H9 (cell line): ENCODE data around the gene UPK3A. TPM values are rescaled to one million over a fixed set of nuclear protein-coding genes. Genes with fewer than 3 reads are reported as not detected.

Source experiments
- DNase-seq: peaks from one replicate; pipeline ENCODE4 v3.0.0-alpha.2; 2017
- H2AFZ ChIP-seq: one replicate; pipeline ENCODE4 v1.6.1; 2013; ENCODE audit warnings: mild to moderate bottlenecking, low read length, control low read depth, moderate library complexity
- H2AK5ac ChIP-seq: 2 replicates; pipeline ENCODE4 v1.6.1; 2013; ENCODE audit warnings: low read length, control low read depth, mixed read lengths; ENCODE audit not compliant: insufficient read length
- H2BK120ac ChIP-seq: one replicate; pipeline ENCODE4 v1.6.1; 2013; ENCODE audit warnings: low read depth, mild to moderate bottlenecking, low read length, control low read depth, inconsistent platforms; ENCODE audit not compliant: poor library complexity, severe bottlenecking
- H2BK12ac ChIP-seq: 2 replicates; pipeline ENCODE4 v1.6.1; 2013; ENCODE audit warnings: low read length, control low read depth, mixed read lengths, low read depth; ENCODE audit not compliant: insufficient read length
- H2BK15ac ChIP-seq: 2 replicates; pipeline ENCODE4 v1.6.1; 2013; ENCODE audit warnings: low read depth, low read length, control low read depth
- H2BK20ac ChIP-seq: one replicate; pipeline ENCODE4 v1.6.1; 2013; ENCODE audit warnings: low read depth, mild to moderate bottlenecking, low read length, control low read depth, inconsistent platforms; ENCODE audit not compliant: poor library complexity, severe bottlenecking
- H2BK5ac ChIP-seq: 2 replicates; pipeline ENCODE4 v1.6.1; 2013; ENCODE audit warnings: low read length, control low read depth, mixed read lengths; ENCODE audit not compliant: insufficient read length
- H3K14ac ChIP-seq: 2 replicates; pipeline ENCODE4 v1.6.1; 2013; ENCODE audit warnings: low read length, control low read depth; ENCODE audit not compliant: insufficient read depth
- H3K18ac ChIP-seq: 2 replicates; pipeline ENCODE4 v1.6.1; 2013; ENCODE audit warnings: low read depth, mild to moderate bottlenecking, mixed read lengths, low read length, control low read depth; ENCODE audit not compliant: insufficient read length
- H3K23ac ChIP-seq: 2 replicates; pipeline ENCODE4 v1.6.1; 2013; ENCODE audit warnings: low read length, control low read depth, mixed read lengths, low read depth; ENCODE audit not compliant: insufficient read length
- H3K23me2 ChIP-seq: 2 replicates; pipeline ENCODE4 v1.6.1; 2013; ENCODE audit warnings: low read depth, mild to moderate bottlenecking, mixed read lengths, low read length, control low read depth; ENCODE audit not compliant: insufficient read length, poor library complexity, severe bottlenecking
- H3K27ac ChIP-seq: 2 replicates; pipeline ENCODE4 v1.5.1; 2013; ENCODE audit warnings: low read length, control low read depth, mixed read lengths, low read depth; ENCODE audit not compliant: insufficient read length
- H3K27me3 ChIP-seq: 2 replicates; pipeline ENCODE4 v1.6.1; 2013; ENCODE audit warnings: low read length, control low read depth, inconsistent platforms; ENCODE audit not compliant: insufficient read depth
- H3K4ac ChIP-seq: 2 replicates; pipeline ENCODE4 v1.6.1; 2013; ENCODE audit warnings: low read depth, mild to moderate bottlenecking, control low read depth, inconsistent platforms, low read length, moderate library complexity
- H3K4me1 ChIP-seq: 2 replicates; pipeline ENCODE4 v1.6.1; 2013; ENCODE audit warnings: low read length, control low read depth, inconsistent platforms; ENCODE audit not compliant: insufficient read depth
- H3K4me2 ChIP-seq: 2 replicates; pipeline ENCODE4 v1.6.1; 2013; ENCODE audit warnings: low read length, control low read depth, mixed read lengths; ENCODE audit not compliant: insufficient read length, insufficient read depth
- H3K56ac ChIP-seq: 2 replicates; pipeline ENCODE4 v1.6.1; 2013; ENCODE audit warnings: low read depth, mild to moderate bottlenecking, mixed read lengths, low read length, control low read depth; ENCODE audit not compliant: insufficient read length
- H3K79me1 ChIP-seq: 2 replicates; pipeline ENCODE4 v1.6.1; 2013; ENCODE audit warnings: low read depth, mild to moderate bottlenecking, moderate library complexity, low read length, control low read depth, inconsistent platforms; ENCODE audit not compliant: insufficient read depth, poor library complexity, severe bottlenecking
- H3K79me2 ChIP-seq: 2 replicates; pipeline ENCODE4 v1.6.1; 2013; ENCODE audit warnings: low read length, control low read depth, inconsistent platforms; ENCODE audit not compliant: insufficient read depth
- H3K9ac ChIP-seq: 2 replicates; pipeline ENCODE4 v1.6.1; 2013; ENCODE audit warnings: low read length, control low read depth, mixed read lengths; ENCODE audit not compliant: insufficient read length; ENCODE audit errors: extremely low read depth
- H3K9me3 ChIP-seq: one replicate; pipeline ENCODE4 v1.6.1; 2013; ENCODE audit warnings: low read depth, low read length, inconsistent platforms; ENCODE audit not compliant: control insufficient read depth
- H3T11ph ChIP-seq: one replicate; pipeline ENCODE4 v1.6.1; 2013; ENCODE audit warnings: mild to moderate bottlenecking, low read length, control low read depth, inconsistent platforms
- H4K20me1 ChIP-seq: one replicate; pipeline ENCODE4 v1.6.1; 2013; ENCODE audit not compliant: control insufficient read depth, insufficient read length, insufficient read depth
- H4K5ac ChIP-seq: 2 replicates; pipeline ENCODE4 v1.6.1; 2013; ENCODE audit warnings: low read depth, mild to moderate bottlenecking, mixed read lengths, low read length, control low read depth; ENCODE audit not compliant: insufficient read length
- H4K8ac ChIP-seq: replicated peaks from 2 replicates; pipeline ENCODE4 v1.6.1; 2013; ENCODE audit warnings: low read length, control low read depth, mixed read lengths, low read depth; ENCODE audit not compliant: insufficient read length
- H4K91ac ChIP-seq: 2 replicates; pipeline ENCODE4 v1.6.1; 2013; ENCODE audit warnings: low read depth, mild to moderate bottlenecking, moderate library complexity, mixed read lengths, low read length, control low read depth; ENCODE audit not compliant: insufficient read length
- H3K27ac Mint-ChIP-seq, 3 experiments: 2 replicates in 2 of 3; 3 replicates in 1 of 3; pipeline ENCODE4 v1.8.0; 2020 to 2021; ENCODE audit warnings: mixed read lengths in 3 of 3, mild to moderate bottlenecking in 1 of 3, moderate library complexity in 1 of 3
- H3K27me3 Mint-ChIP-seq: 2 replicates; pipeline ENCODE4 v1.8.0; 2021; ENCODE audit warnings: low read depth, mild to moderate bottlenecking, moderate library complexity, mixed read lengths
- H3K36me3 Mint-ChIP-seq, 3 experiments: 2 replicates in 2 of 3; 3 replicates in 1 of 3; pipeline ENCODE4 v1.8.0; 2020 to 2021; ENCODE audit warnings: low read depth in 3 of 3, mixed read lengths in 3 of 3; ENCODE audit not compliant: insufficient read depth in 1 of 3
- H3K4me1 Mint-ChIP-seq, 2 experiments: 2 replicates each; pipeline ENCODE4 v1.8.0; 2020; ENCODE audit warnings: mixed read lengths in 2 of 2
- H3K4me3 Mint-ChIP-seq, 2 experiments: 2 replicates in 1 of 2; 3 replicates in 1 of 2; pipeline ENCODE4 v1.8.0; 2020 to 2021; ENCODE audit warnings: mild to moderate bottlenecking in 2 of 2, mixed read lengths in 2 of 2, moderate library complexity in 1 of 2
- H3K9me3 Mint-ChIP-seq, 2 experiments: 2 replicates in 1 of 2; 3 replicates in 1 of 2; pipeline ENCODE4 v1.8.0; 2020; ENCODE audit warnings: mild to moderate bottlenecking in 2 of 2, mixed read lengths in 2 of 2, moderate library complexity in 1 of 2
- WGBS: extraction: QIAGEN DNeasy Blood & Tissue Kit; methylation state at CpG from one replicate; pipeline ENCODE4 v1.1.7; 2013; ENCODE audit warnings: missing lambda C conversion rate, low lambda C conversion rate, mixed read lengths; ENCODE audit not compliant: insufficient read length; ENCODE audit errors: extremely low coverage; 5-methylcytosine and 5-hydroxymethylcytosine counted together
- total RNA-seq: library from RNA; stranded (reverse); gene quantifications from 2 replicates; pipeline ENCODE4 v1.2.1, GENCODE V29; 2021
- TF ChIP-seq, protein P1 (sequence below): fragments of 200-600 bp; sonication (generic); conservative IDR thresholded peaks from 3 replicates; pipeline ENCODE4 v1.8.0; 2021; ENCODE audit warnings: antibody characterized with exemption, mild to moderate bottlenecking

The UPK3A gene
- total RNA-seq, 1 experiment from 2014 or later: not detected

DNA sequence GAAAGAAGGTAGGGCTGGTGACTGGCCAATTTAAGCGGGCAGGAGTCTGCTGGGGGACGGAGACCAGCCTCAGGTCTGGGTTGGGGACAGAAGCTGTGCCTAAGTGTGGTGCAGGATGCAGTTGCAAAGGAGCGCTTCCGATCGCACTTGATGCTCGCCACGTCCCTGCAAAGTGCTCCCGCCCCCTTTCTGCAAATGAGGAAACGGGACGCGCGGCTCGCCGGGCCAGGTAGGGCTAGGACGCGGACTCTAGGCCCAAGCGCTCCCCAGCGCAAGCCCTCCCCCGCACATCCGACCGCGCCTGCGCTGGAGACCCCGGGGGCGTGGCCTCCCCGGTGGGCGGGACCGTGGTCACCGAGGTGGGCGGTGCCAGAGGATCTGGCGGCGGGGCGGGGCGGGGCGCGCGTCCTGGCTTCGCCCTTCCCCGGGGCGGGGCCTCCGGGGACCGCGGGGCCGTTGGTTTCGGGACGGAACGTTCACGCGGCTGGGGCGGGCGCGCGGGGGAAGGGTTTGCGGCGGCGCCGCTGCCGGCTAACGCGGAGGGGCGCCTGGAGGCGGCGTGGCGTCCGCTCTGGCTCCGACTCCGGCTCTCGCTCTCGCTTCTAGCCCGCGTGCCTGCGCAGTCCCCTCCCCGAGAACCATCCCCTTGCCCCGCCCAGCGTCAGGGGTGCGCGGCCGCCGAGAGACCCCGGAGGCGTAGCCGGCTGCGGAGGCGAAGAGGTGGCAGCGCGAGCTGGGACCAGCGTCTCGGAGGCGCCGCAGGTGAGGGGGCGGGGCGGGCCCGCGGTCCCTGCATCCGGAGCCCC, 24.9 kb downstream of the UPK3A start, which contains the start of gene FAM118A:
TSS of gene FAM118A (plus strand) at position 513 of the 806 bp plus-strand sequence. CDS start 12,446 bp downstream, outside the sequence.
- H2BK20ac ChIP-seq: no peak within 1 kb of the TSS
- no peak within 1 kb of the TSS for H3T11ph ChIP-seq
- H3K79me2 ChIP-seq: no peaks in the 10 kb centered on the region; the same call in 1 of the 2 replicates
- H2BK15ac ChIP-seq: no peak within 1 kb of the TSS
- peak within 1 kb of the TSS; percentile 30 to 96 (median 73) for H3K27ac Mint-ChIP-seq
- H2AFZ ChIP-seq: no peak within 1 kb of the TSS
- no peaks in the 10 kb centered on the region for H3K79me1 ChIP-seq
- TF ChIP-seq, protein P1, sequence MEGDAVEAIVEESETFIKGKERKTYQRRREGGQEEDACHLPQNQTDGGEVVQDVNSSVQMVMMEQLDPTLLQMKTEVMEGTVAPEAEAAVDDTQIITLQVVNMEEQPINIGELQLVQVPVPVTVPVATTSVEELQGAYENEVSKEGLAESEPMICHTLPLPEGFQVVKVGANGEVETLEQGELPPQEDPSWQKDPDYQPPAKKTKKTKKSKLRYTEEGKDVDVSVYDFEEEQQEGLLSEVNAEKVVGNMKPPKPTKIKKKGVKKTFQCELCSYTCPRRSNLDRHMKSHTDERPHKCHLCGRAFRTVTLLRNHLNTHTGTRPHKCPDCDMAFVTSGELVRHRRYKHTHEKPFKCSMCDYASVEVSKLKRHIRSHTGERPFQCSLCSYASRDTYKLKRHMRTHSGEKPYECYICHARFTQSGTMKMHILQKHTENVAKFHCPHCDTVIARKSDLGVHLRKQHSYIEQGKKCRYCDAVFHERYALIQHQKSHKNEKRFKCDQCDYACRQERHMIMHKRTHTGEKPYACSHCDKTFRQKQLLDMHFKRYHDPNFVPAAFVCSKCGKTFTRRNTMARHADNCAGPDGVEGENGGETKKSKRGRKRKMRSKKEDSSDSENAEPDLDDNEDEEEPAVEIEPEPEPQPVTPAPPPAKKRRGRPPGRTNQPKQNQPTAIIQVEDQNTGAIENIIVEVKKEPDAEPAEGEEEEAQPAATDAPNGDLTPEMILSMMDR: no peak
- no peak within 1 kb of the TSS for H2BK120ac ChIP-seq
- H3K23me2 ChIP-seq: peaks cover 13% of the 10 kb centered on the region
- H3K23ac ChIP-seq: no peak within 1 kb of the TSS
- no peak within 1 kb of the TSS for H4K5ac ChIP-seq
- no peak within 1 kb of the TSS for H4K91ac ChIP-seq
- H3K14ac ChIP-seq: peak within 1 kb of the TSS; percentile 62
- no peak within 1 kb of the TSS for H2BK5ac ChIP-seq
- no peak within 1 kb of the TSS for H3K4ac ChIP-seq
- peak within 1 kb of the TSS; percentile 79 to 88 for H3K4me3 Mint-ChIP-seq
- peak within 1 kb of the TSS; percentile 76 for H3K4me2 ChIP-seq
- H2AK5ac ChIP-seq: no peak within 1 kb of the TSS
- no peaks in the 10 kb centered on the region for H3K9me3 ChIP-seq
- no CpG with 5 or more reads among the region's 95 CpGs for WGBS
- peaks cover 4 to 7% (median 6%) of the 10 kb centered on the region in 3 experiments; a peak in 3 of 7 replicates for H3K36me3 Mint-ChIP-seq
- peaks cover 4% of the 10 kb centered on the region; the same call in 1 of the 2 replicates for H3K4me1 ChIP-seq
- DNase-seq: peak; percentile 97
- no peaks in the 10 kb centered on the region for H4K20me1 ChIP-seq
- H4K8ac ChIP-seq: no peak within 1 kb of the TSS
- H3K9me3 Mint-ChIP-seq: no peaks in the 10 kb centered on the region
- H2BK12ac ChIP-seq: no peak within 1 kb of the TSS
- peak within 1 kb of the TSS; percentile 59 for H3K18ac ChIP-seq
- H3K27ac ChIP-seq: no peak within 1 kb of the TSS
- no peaks in the 10 kb centered on the region for H3K27me3 ChIP-seq
- H3K4me1 Mint-ChIP-seq: peaks cover 29 to 38% of the 10 kb centered on the region in 2 experiments
- peak within 1 kb of the TSS; percentile 36 for H3K9ac ChIP-seq
- H3K27me3 Mint-ChIP-seq: peaks cover 9% of the 10 kb centered on the region
- H3K56ac ChIP-seq: no peak within 1 kb of the TSS
